IMR-90 (cell line): Measurements from ENCODE around the gene PRMT7. TPM values are rescaled to one million over a fixed set of nuclear protein-coding genes. Genes with fewer than 3 reads are reported as not detected.

ENCODE experiments used
- ATAC-seq: fragments of 200-7000 bp; cut with Tn5 transposase; 2 replicates; pipeline ENCODE4 v1.9.1; 2020; ENCODE audit warnings: low read depth, mild to moderate bottlenecking, moderate library complexity
- BruUV-seq: library from RNA; stranded (reverse); fragments of 400-500 nt; replicated peaks from 2 replicates; lab custom pipeline; 2021; lab: Mats Ljungman, UMichigan
- CTCF ChIA-PET: fragments of 300-600 bp; formaldehyde crosslinking; extraction: SDS; loops from one replicate; lab custom pipeline; 2021; ENCODE audit warnings: antibody characterized with exemption; lab: Yijun Ruan, JAX
- POLR2A ChIA-PET: fragments of 300-600 bp; sonication (Branson Sonifier 250); formaldehyde crosslinking; loops from one replicate; lab custom pipeline; 2022; ENCODE audit warnings: antibody characterized with exemption; ENCODE audit not compliant: unreplicated experiment; lab: Charles Lee
- DNase-seq: peaks from one replicate; pipeline ENCODE4 v3.0.0; 2013
- H2AFZ ChIP-seq: replicated peaks from 2 replicates; pipeline ENCODE3; 2013; ENCODE audit warnings: low read length, mild to moderate bottlenecking; ENCODE audit not compliant: poor library complexity
- H2AK5ac ChIP-seq: 2 replicates; pipeline ENCODE4 v1.6.1; 2013; ENCODE audit warnings: low read depth, low read length, inconsistent platforms
- H2AK9ac ChIP-seq: replicated peaks from 2 replicates; pipeline ENCODE3; 2013; ENCODE audit warnings: mild to moderate bottlenecking, low read depth, low read length, moderate library complexity; ENCODE audit not compliant: poor library complexity
- H2BK120ac ChIP-seq: 2 replicates; pipeline ENCODE4 v1.6.1; 2013; ENCODE audit warnings: low read depth, low read length, inconsistent platforms
- H2BK15ac ChIP-seq: 3 replicates; pipeline ENCODE4 v1.6.1; 2013; ENCODE audit warnings: low read depth, low read length, inconsistent platforms
- H2BK20ac ChIP-seq: 2 replicates; pipeline ENCODE4 v1.6.1; 2013; ENCODE audit warnings: low read depth, mild to moderate bottlenecking, inconsistent platforms, low read length, moderate library complexity
- H2BK5ac ChIP-seq: 2 replicates; pipeline ENCODE4 v1.6.1; 2013; ENCODE audit warnings: mild to moderate bottlenecking, low read depth, low read length, inconsistent platforms; ENCODE audit not compliant: poor library complexity, severe bottlenecking
- H3K14ac ChIP-seq: replicated peaks from 2 replicates; pipeline ENCODE4 v1.6.1; 2013; ENCODE audit warnings: low read depth, low read length, inconsistent platforms
- H3K18ac ChIP-seq: 2 replicates; pipeline ENCODE4 v1.6.1; 2013; ENCODE audit warnings: low read depth, low read length, control low read depth
- H3K23ac ChIP-seq: 2 replicates; pipeline ENCODE4 v1.6.1; 2013; ENCODE audit warnings: low read depth, low read length, inconsistent platforms
- H3K27ac ChIP-seq: 2 replicates; pipeline ENCODE4 v1.5.1; 2013; ENCODE audit warnings: mild to moderate bottlenecking, control low read depth, low read length; ENCODE audit not compliant: insufficient read depth
- H3K27me3 ChIP-seq: 2 replicates; pipeline ENCODE4 v1.6.1; 2013; ENCODE audit warnings: low read length; ENCODE audit not compliant: control insufficient read depth, insufficient read depth
- H3K36me3 ChIP-seq: 2 replicates; pipeline ENCODE4 v1.6.1; 2013; ENCODE audit warnings: low read length, mixed read lengths; ENCODE audit not compliant: control insufficient read depth, insufficient read depth
- H3K4ac ChIP-seq: 2 replicates; pipeline ENCODE4 v1.6.1; 2013; ENCODE audit warnings: low read depth, low read length, inconsistent platforms
- H3K4me1 ChIP-seq: 2 replicates; pipeline ENCODE4 v1.6.1; 2013; ENCODE audit warnings: low read length, mixed read lengths; ENCODE audit not compliant: control insufficient read depth, insufficient read depth
- H3K4me2 ChIP-seq: 2 replicates; pipeline ENCODE4 v1.6.1; 2013; ENCODE audit warnings: low read depth, mild to moderate bottlenecking, control low read depth, low read length, moderate library complexity
- H3K4me3 ChIP-seq: 2 replicates; pipeline ENCODE4 v1.5.1; 2013; ENCODE audit warnings: low read depth, mild to moderate bottlenecking, control low read depth, low read length, moderate library complexity; ENCODE audit not compliant: insufficient read depth
- H3K56ac ChIP-seq: 2 replicates; pipeline ENCODE4 v1.6.1; 2013; ENCODE audit warnings: low read length, inconsistent platforms; ENCODE audit not compliant: insufficient read depth; ENCODE audit errors: extremely low read depth
- H3K79me1 ChIP-seq, 2 experiments: 2 replicates each; pipeline ENCODE4 v1.6.1; 2013; ENCODE audit warnings: low read length in 2 of 2, inconsistent platforms in 1 of 2, low read depth in 1 of 2
- H3K9ac ChIP-seq: 2 replicates; pipeline ENCODE4 v1.6.1; 2013; ENCODE audit warnings: low read depth, low read length, control low read depth
- H3K9me1 ChIP-seq: 2 replicates; pipeline ENCODE4 v1.6.1; 2013; ENCODE audit warnings: low read length, inconsistent platforms; ENCODE audit not compliant: insufficient read depth
- H3K9me3 ChIP-seq: 2 replicates; pipeline ENCODE4 v1.6.1; 2013; ENCODE audit warnings: low read length; ENCODE audit not compliant: control insufficient read depth, insufficient read depth
- H4K20me1 ChIP-seq: 2 replicates; pipeline ENCODE4 v1.6.1; 2013; ENCODE audit warnings: low read length, inconsistent platforms; ENCODE audit not compliant: insufficient read depth
- H4K5ac ChIP-seq: 2 replicates; pipeline ENCODE4 v1.6.1; 2013; ENCODE audit warnings: mild to moderate bottlenecking, low read depth, low read length, control low read depth
- H4K8ac ChIP-seq, 2 experiments: 2 replicates each; pipeline ENCODE4 v1.6.1; 2013; ENCODE audit warnings: low read depth in 2 of 2, low read length in 2 of 2, control low read depth in 1 of 2, inconsistent platforms in 1 of 2
- H4K91ac ChIP-seq: 2 replicates; pipeline ENCODE4 v1.6.1; 2013; ENCODE audit warnings: low read depth, low read length, inconsistent platforms; ENCODE audit not compliant: insufficient read depth
- CTCF ChIP-seq: conservative IDR thresholded peaks from 2 replicates; pipeline ENCODE4 v1.5.1; 2012; ENCODE audit warnings: mild to moderate bottlenecking, low read depth, low read length, improper control_type of control experiment
- FOS ChIP-seq: fragments of 150-350 bp; IDR thresholded peaks from 2 replicates; pipeline ENCODE4 v1.6.1; 2016; ENCODE audit warnings: low read depth, low read length
- MAFK ChIP-seq: IDR thresholded peaks from 2 replicates; pipeline ENCODE4 v1.6.1; 2012; ENCODE audit warnings: low read depth, low read length, improper control_type of control experiment
- MAZ ChIP-seq: IDR thresholded peaks from 2 replicates; pipeline ENCODE4 v1.6.1; 2012; ENCODE audit warnings: low read depth, mild to moderate bottlenecking, low read length, improper control_type of control experiment, moderate library complexity, borderline replicate concordance
- POLR2A ChIP-seq: IDR thresholded peaks from 2 replicates; pipeline ENCODE4 v1.6.1; 2012; ENCODE audit warnings: mild to moderate bottlenecking, low read depth, low read length
- RAD21 ChIP-seq: IDR thresholded peaks from 2 replicates; pipeline ENCODE4 v1.6.1; 2012; ENCODE audit warnings: low read length, improper control_type of control experiment
- SMC3 ChIP-seq: fragments of 150-350 bp; IDR thresholded peaks from 2 replicates; pipeline ENCODE4 v1.6.1; 2016; ENCODE audit warnings: low read depth, mild to moderate bottlenecking, antibody characterized with exemption, low read length, moderate library complexity
- WGBS, 2 experiments: methylation state at CpG; one replicate each; pipeline versions ENCODE4 v1.1.5 to v1.1.7; 2013; ENCODE audit warnings: missing lambda C conversion rate in 2 of 2; ENCODE audit not compliant: insufficient read length in 1 of 2; ENCODE audit errors: extremely low coverage in 2 of 2; 5-methylcytosine and 5-hydroxymethylcytosine counted together
- dilution Hi-C: fragments of 300-500 bp; cut with HindIII; formaldehyde crosslinking; loops from one replicate; pipeline ENCODE4 v1.14.3; 2018; ENCODE audit warnings: low sequenced_read_pairs; ENCODE audit not compliant: unreplicated experiment
- in situ Hi-C: fragments of 300-500 bp; cut with MboI; formaldehyde crosslinking; loops from 3 replicates; pipeline ENCODE4 v1.14.3; 2019; ENCODE audit warnings: low sequenced_read_pairs, inconsistent platforms, mixed read lengths
- intact Hi-C: fragments of 100-400 bp; cut with micrococcal nuclease; formaldehyde crosslinking; loops from 2 replicates; pipeline ENCODE4 v1.10.0; 2022
- polyA plus RNA-seq, 3 experiments: library from polyadenylated mRNA; depleted of rRNA; stranded (reverse); fragments of >200 nt; gene quantifications; 2 replicates each; pipeline ENCODE4 v1.2.3, GENCODE V29; 2012; ENCODE audit warnings: low replicate concordance in 1 of 3
- total RNA-seq: library from RNA; depleted of rRNA; stranded (reverse); fragments of >200 nt; gene quantifications from 2 replicates; pipeline ENCODE4 v1.2.3, GENCODE V29; 2012
- TF ChIP-seq, protein P1 (sequence below): fragments of 150-350 bp; IDR thresholded peaks from 2 replicates; pipeline ENCODE4 v1.6.1; 2016; ENCODE audit warnings: low read depth, mild to moderate bottlenecking, low read length, moderate library complexity, borderline replicate concordance

PRMT7 gene
- total and polyA plus RNA-seq, 2 of the 4 experiments (the other 2 are of a cell fraction): 63.1 to 68.6 TPM

DNA sequence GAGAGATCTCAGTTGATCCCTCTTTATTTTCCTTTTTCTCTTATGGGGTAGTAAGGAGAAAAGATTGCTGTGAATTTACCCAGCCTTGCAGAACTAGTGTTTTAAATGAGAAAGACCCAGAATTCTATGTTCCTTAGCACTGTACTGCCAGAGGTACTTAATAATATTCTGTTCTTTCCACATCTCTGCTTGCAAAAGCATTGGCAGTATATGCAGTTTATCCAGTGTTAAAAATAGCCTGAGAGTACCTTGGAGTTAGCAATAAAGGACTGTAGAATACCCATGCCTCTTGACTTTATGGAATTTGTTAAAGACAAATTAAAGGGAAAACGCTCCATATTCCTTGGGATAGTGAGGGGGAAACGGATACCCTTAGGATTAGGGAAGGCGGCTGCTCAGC, 34.6 kb upstream of the PRMT7 start:
- POLR2A ChIA-PET: no interaction called here
- ATAC-seq: no peak
- CTCF ChIA-PET: interaction anchor here (0.7 to 0.9 kb wide), 2 partner anchors 12 to 44 kb away, joined by 4 to 5 read pairs; partner anchors contain the start of gene SLC7A6

More for the DNA sequence above, 34.6 kb upstream of the PRMT7 start:
- peaks cover 2% of the 10 kb centered on the region; the same call in 1 of the 2 replicates for H3K4me1 ChIP-seq
- no peak overlapping the region for H3K4me3 ChIP-seq
- in situ Hi-C loops (no loop called here), intact Hi-C loops (no loop called here), dilution Hi-C loops (no loop called here)
- H4K8ac ChIP-seq: no peak overlapping the region
- H3K27ac ChIP-seq: no peak overlapping the region
- H3K23ac ChIP-seq: no peak overlapping the region
- no peak overlapping the region for H4K5ac ChIP-seq
- H3K56ac ChIP-seq: no peak overlapping the region
- no peak overlapping the region for H2AK9ac ChIP-seq
- H2AK5ac ChIP-seq: no peak overlapping the region
- H4K20me1 ChIP-seq: peaks cover 55% of the 10 kb centered on the region
- peaks cover 31% of the 10 kb centered on the region for H3K36me3 ChIP-seq
- H2BK15ac ChIP-seq: no peak overlapping the region
- H3K14ac ChIP-seq: no peak overlapping the region
- no peak overlapping the region for H4K91ac ChIP-seq
- BruUV-seq: no TSS peak
- no peak overlapping the region for H3K9ac ChIP-seq
- H3K9me3 ChIP-seq: no peaks in the 10 kb centered on the region
- no peak overlapping the region for H2AFZ ChIP-seq
- peaks cover 11% of the 10 kb centered on the region; the same call in 1 of the 2 replicates for H3K9me1 ChIP-seq
- no peak for DNase-seq
- peaks cover 16 to 70% of the 10 kb centered on the region in 2 experiments; a peak in 3 of 4 replicates for H3K79me1 ChIP-seq
- WGBS, 2 experiments: no CpG with 5 or more reads among the region's 3 CpGs
- TF ChIP-seq CTCF: no peak
- TF ChIP-seq, protein P1, sequence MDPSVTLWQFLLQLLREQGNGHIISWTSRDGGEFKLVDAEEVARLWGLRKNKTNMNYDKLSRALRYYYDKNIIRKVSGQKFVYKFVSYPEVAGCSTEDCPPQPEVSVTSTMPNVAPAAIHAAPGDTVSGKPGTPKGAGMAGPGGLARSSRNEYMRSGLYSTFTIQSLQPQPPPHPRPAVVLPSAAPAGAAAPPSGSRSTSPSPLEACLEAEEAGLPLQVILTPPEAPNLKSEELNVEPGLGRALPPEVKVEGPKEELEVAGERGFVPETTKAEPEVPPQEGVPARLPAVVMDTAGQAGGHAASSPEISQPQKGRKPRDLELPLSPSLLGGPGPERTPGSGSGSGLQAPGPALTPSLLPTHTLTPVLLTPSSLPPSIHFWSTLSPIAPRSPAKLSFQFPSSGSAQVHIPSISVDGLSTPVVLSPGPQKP: no peak
- TF ChIP-seq FOS: no peak
- TF ChIP-seq SMC3: no peak
- no peak for TF ChIP-seq MAZ
- no peak for TF ChIP-seq RAD21
- no peak for TF ChIP-seq POLR2A
- TF ChIP-seq MAFK: no peak
- H2BK120ac ChIP-seq: no peak overlapping the region
- no peak overlapping the region for H2BK5ac ChIP-seq
- no peak overlapping the region for H3K18ac ChIP-seq
- no peak overlapping the region for H3K4me2 ChIP-seq
- H2BK20ac ChIP-seq: no peak overlapping the region
- H3K4ac ChIP-seq: no peak overlapping the region
- no peaks in the 10 kb centered on the region for H3K27me3 ChIP-seq
